ENCODE data around the gene MED17.

MED17 gene

GRCh38 chr11:93823210-93823609, 39.1 kb downstream of the MED17 start:
- no peak for DNase-seq (ENCODE audit: extremely low spot score)
- ChIA-PET POLR2A (no interaction called here), CTCF (no interaction called here)
- TF ChIP-seq FOXM1 (IDR thresholded peaks at IDR 0.05; ENCODE audit: borderline replicate concordance): no peak
- no peak for TF ChIP-seq HDGF (IDR thresholded peaks at IDR 0.05; ENCODE audit: borderline replicate concordance)
- no peak for TF ChIP-seq ZNF384 (IDR thresholded peaks at IDR 0.05)
- no peak for TF ChIP-seq PKNOX1 (IDR thresholded peaks at IDR 0.05)
- no peak for TF ChIP-seq ARNT (IDR thresholded peaks at IDR 0.05)

DNA sequence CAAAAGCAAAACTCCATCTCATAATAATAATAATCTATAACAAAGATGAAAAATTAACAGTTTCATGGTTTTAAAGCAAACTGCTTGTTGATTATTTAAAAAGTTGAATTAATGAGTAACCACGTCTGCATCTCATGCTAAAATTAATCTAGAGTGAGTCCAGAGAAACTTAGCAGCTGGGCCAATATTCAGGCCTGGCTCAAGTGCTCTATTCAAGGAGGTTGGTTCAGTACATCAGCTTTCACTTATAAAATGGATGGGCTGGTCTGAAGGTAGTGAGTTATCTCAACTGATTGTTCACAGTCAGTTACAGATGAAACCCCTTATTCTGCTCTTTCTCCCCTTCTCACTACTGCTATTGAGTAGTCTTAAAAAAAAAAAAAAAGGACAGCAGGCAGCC, 43.3 kb downstream of the MED17 start:
- POLR2A ChIA-PET: no interaction called here
- CTCF ChIA-PET: interaction anchor here (0.6 kb wide), 1 partner anchor 10 kb away, joined by 5 read pairs; no protein-coding TSS in a partner anchor
- TF ChIP-seq HDGF (IDR thresholded peaks at IDR 0.05; ENCODE audit: borderline replicate concordance) (no peak), FOXA1 (IDR thresholded peaks at IDR 0.05) (no peak), ARNT (IDR thresholded peaks at IDR 0.05) (no peak), ZNF384 (IDR thresholded peaks at IDR 0.05) (no peak), SP1 (IDR thresholded peaks at IDR 0.05) (no peak), L3MBTL2 (conservative IDR thresholded peaks at IDR 0.05) (no peak), SUZ12 (IDR thresholded peaks at IDR 0.05) (no peak), FOXM1 (IDR thresholded peaks at IDR 0.05; ENCODE audit: borderline replicate concordance) (no peak), PKNOX1 (IDR thresholded peaks at IDR 0.05) (no peak), FOXK2 (IDR thresholded peaks at IDR 0.05) (no peak), TARDBP (IDR thresholded peaks at IDR 0.05) (no peak), LEF1 (IDR thresholded peaks at IDR 0.05; ENCODE audit: borderline replicate concordance) (no peak), CTBP1 (IDR thresholded peaks at IDR 0.05; ENCODE audit: borderline replicate concordance) (no peak), ELF4 (IDR thresholded peaks at IDR 0.05) (no peak), BHLHE40 (IDR thresholded peaks at IDR 0.05; ENCODE audit: borderline replicate concordance) (no peak)
- no peak for DNase-seq (ENCODE audit: extremely low spot score)

- CTCF ChIA-PET: no interaction called here
- DNase-seq (ENCODE audit: extremely low spot score): no peak
- POLR2A ChIA-PET: no interaction called here
- TF ChIP-seq CTBP1 (IDR thresholded peaks at IDR 0.05; ENCODE audit: borderline replicate concordance) (no peak), ARNT (IDR thresholded peaks at IDR 0.05) (no peak), FOXA1 (IDR thresholded peaks at IDR 0.05) (no peak), SUZ12 (IDR thresholded peaks at IDR 0.05) (no peak), L3MBTL2 (conservative IDR thresholded peaks at IDR 0.05) (no peak), FOXM1 (IDR thresholded peaks at IDR 0.05; ENCODE audit: borderline replicate concordance) (no peak), PKNOX1 (IDR thresholded peaks at IDR 0.05) (no peak), HDGF (IDR thresholded peaks at IDR 0.05; ENCODE audit: borderline replicate concordance) (no peak)
Measured at GRCh38 chr11:93829598-93829997, 45.5 kb downstream of the MED17 start.

- TF ChIP-seq TARDBP (IDR thresholded peaks at IDR 0.05) (no peak), BHLHE40 (IDR thresholded peaks at IDR 0.05; ENCODE audit: borderline replicate concordance) (no peak), FOXA1 (IDR thresholded peaks at IDR 0.05) (no peak), LEF1 (IDR thresholded peaks at IDR 0.05; ENCODE audit: borderline replicate concordance) (no peak), HDGF (IDR thresholded peaks at IDR 0.05; ENCODE audit: borderline replicate concordance) (no peak), SP1 (IDR thresholded peaks at IDR 0.05) (no peak), SUZ12 (IDR thresholded peaks at IDR 0.05) (no peak), ELF4 (IDR thresholded peaks at IDR 0.05) (no peak), ARNT (IDR thresholded peaks at IDR 0.05) (no peak), FOXK2 (IDR thresholded peaks at IDR 0.05) (no peak), FOXM1 (IDR thresholded peaks at IDR 0.05; ENCODE audit: borderline replicate concordance) (no peak), ZNF384 (IDR thresholded peaks at IDR 0.05) (no peak), L3MBTL2 (conservative IDR thresholded peaks at IDR 0.05) (no peak)
- ChIA-PET POLR2A (interaction anchor here (1.6 kb wide), 1 partner anchor 47 kb away, joined by 6 read pairs; the partner anchor contains the start of gene MED17), CTCF (no interaction called here)
- no peak for DNase-seq (ENCODE audit: extremely low spot score)
Measured at GRCh38 chr11:93831343-93832127, 47.5 kb downstream of the MED17 start.

GRCh38 chr11:93832780-93833179, 48.7 kb downstream of the MED17 start:
- ChIA-PET POLR2A (no interaction called here), CTCF (no interaction called here)
- DNase-seq (ENCODE audit: extremely low spot score): no peak
- TF ChIP-seq SUZ12 (IDR thresholded peaks at IDR 0.05): no peak
- no peak for TF ChIP-seq ELF4 (IDR thresholded peaks at IDR 0.05)
- no peak for TF ChIP-seq TARDBP (IDR thresholded peaks at IDR 0.05)
- TF ChIP-seq FOXM1 (IDR thresholded peaks at IDR 0.05; ENCODE audit: borderline replicate concordance): no peak
- no peak for TF ChIP-seq FOXK2 (IDR thresholded peaks at IDR 0.05)
- TF ChIP-seq SP1 (IDR thresholded peaks at IDR 0.05): no peak
- no peak for TF ChIP-seq LEF1 (IDR thresholded peaks at IDR 0.05; ENCODE audit: borderline replicate concordance)
- TF ChIP-seq ARNT (IDR thresholded peaks at IDR 0.05): no peak
- TF ChIP-seq PKNOX1 (IDR thresholded peaks at IDR 0.05): no peak
- no peak for TF ChIP-seq HDGF (IDR thresholded peaks at IDR 0.05; ENCODE audit: borderline replicate concordance)
- TF ChIP-seq FOXA1 (IDR thresholded peaks at IDR 0.05): no peak
- no peak for TF ChIP-seq BHLHE40 (IDR thresholded peaks at IDR 0.05; ENCODE audit: borderline replicate concordance)
- TF ChIP-seq NFRKB (IDR thresholded peaks at IDR 0.05): no peak
- TF ChIP-seq ZNF384 (IDR thresholded peaks at IDR 0.05): no peak
- no peak for TF ChIP-seq CTBP1 (IDR thresholded peaks at IDR 0.05; ENCODE audit: borderline replicate concordance)
- TF ChIP-seq L3MBTL2 (conservative IDR thresholded peaks at IDR 0.05): no peak
